ENCODE results near the gene PTDSS2. TPM values are rescaled to one million over a fixed set of nuclear protein-coding genes. Genes with fewer than 3 reads are reported as not detected.

Gene PTDSS2
- total and polyA plus RNA-seq, 2 donors (not counting 1 experiment from before 2014, with no cell fraction given): 22.1 to 29.0 TPM

GRCh38 chr11:409008-409599 is 41.0 kb upstream of the PTDSS2 start:
- DNase-seq (peak; percentile 39), ATAC-seq (ENCODE audit: low read depth) (no peak)
- Histone ChIP-seq H3K4me1 (ENCODE audit: control insufficient read depth in 2 of 2, insufficient read depth in 2 of 2, low read length in 2 of 2) (peaks cover 10 to 32% of the 10 kb centered on the region in 2 donors), H3K27ac (ENCODE audit: low read length in 2 of 2) (no peak overlapping the region), H3K9ac (ENCODE audit: low read length) (no peak overlapping the region), H3K9me3 (ENCODE audit: control extremely low read depth in 1 of 3, control insufficient read depth in 2 of 3, insufficient read depth in 1 of 3, low read length in 2 of 3) (peaks cover 0 to 6% (median 0%) of the 10 kb centered on the region in 3 donors), H3K36me3 (replicated peaks in 1 of 2; ENCODE audit: control extremely low read depth in 1 of 2, control insufficient read depth in 1 of 2, extremely low read depth in 1 of 2, insufficient read depth in 2 of 2, low read length in 1 of 2) (no peaks in the 10 kb centered on the region), H3K4me3 (ENCODE audit: control extremely low read depth in 1 of 5, extremely low read depth in 1 of 5, insufficient read depth in 1 of 5, low read depth in 2 of 5, low read length in 4 of 5) (no peak overlapping the region), H3K27me3 (replicated peaks in 1 of 4; ENCODE audit: control extremely low read depth in 1 of 4, control insufficient read depth in 3 of 4, insufficient read depth in 4 of 4, low read length in 3 of 4) (peaks cover 0 to 5% (median 0%) of the 10 kb centered on the region in 4 experiments), H3K4me2 (replicated peaks; ENCODE audit: low read depth, low read length, poor library complexity, severe bottlenecking) (no peak overlapping the region), H3K79me2 (ENCODE audit: control insufficient read depth, insufficient read depth, low read length) (peaks cover 6% of the 10 kb centered on the region), H2AFZ (ENCODE audit: insufficient read depth, low read depth, low read length, poor library complexity, severe bottlenecking) (no peak overlapping the region), H4K20me1 (ENCODE audit: control insufficient read depth, insufficient read depth, low read length, poor library complexity, severe bottlenecking) (peaks cover 10% of the 10 kb centered on the region)
- TF ChIP-seq EZH2 (IDR thresholded peaks at IDR 0.05; ENCODE audit: borderline replicate concordance, insufficient read depth, low read depth, low read length, poor library complexity, severe bottlenecking): no peak
- no peak for TF ChIP-seq CTCF (IDR thresholded peaks at IDR 0.05)
- POLR2A ChIA-PET: no interaction called here
- H3K4me3 Mint-ChIP-seq: no peak overlapping the region
- H3K4me1 Mint-ChIP-seq: peaks cover 7% of the 10 kb centered on the region
- CTCF ChIA-PET: no interaction called here
- intact Hi-C loops (cut with micrococcal nuclease): no loop called here
- no peaks in the 10 kb centered on the region for H3K27me3 Mint-ChIP-seq
- H3K27ac Mint-ChIP-seq: no peak overlapping the region
- no peaks in the 10 kb centered on the region for H3K9me3 Mint-ChIP-seq (ENCODE audit: insufficient read depth)
- WGBS (ENCODE audit: insufficient coverage): 90% methylated on average over 7 of the region's 7 CpGs

DNA sequence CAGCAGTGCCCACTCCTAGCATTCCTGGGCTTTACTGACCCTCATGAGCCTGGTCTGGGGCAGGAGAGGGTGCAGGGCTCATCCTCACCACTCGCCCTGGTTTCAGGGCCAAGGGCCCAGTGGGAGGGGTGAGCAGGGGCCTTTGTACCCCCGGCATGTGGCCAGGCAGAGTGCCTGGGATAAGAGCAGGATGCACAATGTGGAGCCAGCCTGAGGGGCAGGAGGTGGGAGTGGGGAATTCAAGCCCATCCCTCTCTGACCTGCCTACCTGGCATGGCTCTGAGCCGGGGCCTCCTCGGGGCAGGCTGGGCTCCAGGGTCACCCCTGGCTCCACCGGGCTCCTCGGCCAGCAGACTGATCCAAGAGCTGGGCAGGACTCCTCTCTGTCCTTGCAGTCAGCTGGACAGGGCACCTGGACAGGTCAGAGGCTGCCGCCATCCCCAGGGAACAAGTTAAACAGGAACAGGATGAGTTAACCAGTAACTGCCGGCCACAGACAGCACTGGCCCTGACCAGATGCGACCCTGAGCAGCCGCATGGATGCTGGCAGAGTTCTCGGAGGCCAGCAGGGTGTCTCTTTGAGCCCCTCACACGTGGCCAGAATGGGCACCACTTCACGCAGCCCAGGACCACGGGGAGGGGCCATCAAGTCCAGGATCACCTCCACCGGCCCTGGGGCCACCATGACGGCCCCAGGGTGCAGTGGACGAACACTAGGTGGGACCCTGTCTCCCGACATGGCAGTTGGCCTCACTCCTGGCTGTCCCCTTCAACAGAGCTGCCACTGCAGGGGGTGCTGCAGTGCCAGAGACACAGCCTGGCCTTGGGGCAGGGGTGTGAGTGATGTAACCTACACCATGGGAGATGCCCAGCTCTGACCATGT is 40.2 kb upstream of the PTDSS2 start:
- Mint-ChIP-seq H3K4me3 (no peak overlapping the region), H3K27ac (no peak overlapping the region), H3K27me3 (no peaks in the 10 kb centered on the region), H3K9me3 (ENCODE audit: insufficient read depth) (no peaks in the 10 kb centered on the region), H3K4me1 (peaks cover 14% of the 10 kb centered on the region)
- Histone ChIP-seq H3K27me3 (replicated peaks in 1 of 4; ENCODE audit: control extremely low read depth in 1 of 4, control insufficient read depth in 3 of 4, insufficient read depth in 4 of 4, low read length in 3 of 4) (no peaks in the 10 kb centered on the region), H2AFZ (ENCODE audit: insufficient read depth, low read depth, low read length, poor library complexity, severe bottlenecking) (no peak overlapping the region), H3K79me2 (ENCODE audit: control insufficient read depth, insufficient read depth, low read length) (peaks cover 13% of the 10 kb centered on the region), H3K9me3 (ENCODE audit: control extremely low read depth in 1 of 3, control insufficient read depth in 2 of 3, insufficient read depth in 1 of 3, low read length in 2 of 3) (peaks cover 0 to 6% (median 0%) of the 10 kb centered on the region in 3 donors), H4K20me1 (ENCODE audit: control insufficient read depth, insufficient read depth, low read length, poor library complexity, severe bottlenecking) (peaks cover 10% of the 10 kb centered on the region), H3K4me3 (ENCODE audit: control extremely low read depth in 1 of 5, extremely low read depth in 1 of 5, insufficient read depth in 1 of 5, low read depth in 2 of 5, low read length in 4 of 5) (no peak overlapping the region), H3K4me1 (ENCODE audit: control insufficient read depth in 2 of 2, insufficient read depth in 2 of 2, low read length in 2 of 2) (peaks cover 16 to 39% of the 10 kb centered on the region in 2 donors), H3K36me3 (replicated peaks in 1 of 2; ENCODE audit: control extremely low read depth in 1 of 2, control insufficient read depth in 1 of 2, extremely low read depth in 1 of 2, insufficient read depth in 2 of 2, low read length in 1 of 2) (no peaks in the 10 kb centered on the region), H3K4me2 (replicated peaks; ENCODE audit: low read depth, low read length, poor library complexity, severe bottlenecking) (no peak overlapping the region), H3K9ac (ENCODE audit: low read length) (no peak overlapping the region), H3K27ac (ENCODE audit: low read length in 2 of 2) (no peak overlapping the region)
- TF ChIP-seq EZH2 (IDR thresholded peaks at IDR 0.05; ENCODE audit: borderline replicate concordance, insufficient read depth, low read depth, low read length, poor library complexity, severe bottlenecking): no peak
- TF ChIP-seq CTCF (IDR thresholded peaks at IDR 0.05): no peak
- CTCF ChIA-PET: no interaction called here
- POLR2A ChIA-PET: interaction anchor here (0.8 kb wide), 1 partner anchor 433 kb away, joined by 9 read pairs; the partner anchor contains the start of gene TSPAN4
- no peak for ATAC-seq (ENCODE audit: low read depth)
- peak; percentile 24 for DNase-seq
- intact Hi-C loops (cut with micrococcal nuclease): no loop called here
- WGBS (ENCODE audit: insufficient coverage): 92% methylated on average over 18 of the region's 18 CpGs

All from B cell (primary cell).